HFFc6 (cell line): ENCODE results near the gene HTN1. TPM values are rescaled to one million over a fixed set of nuclear protein-coding genes. Genes with fewer than 3 reads are reported as not detected.
"Not testable (repeated sequence)": the region's sequence is repeated elsewhere in the genome, so short reads cannot be mapped to it uniquely, and the experiment has no call there.

ENCODE experiments used
- DNase-seq: peaks from one replicate; pipeline ENCODE4 v3.0.0-alpha.2; 2018
- H3K27ac Mint-ChIP-seq: 2 replicates; pipeline ENCODE4 v1.8.0; 2020; ENCODE audit warnings: mild to moderate bottlenecking, mixed read lengths
- H3K27me3 Mint-ChIP-seq: 2 replicates; pipeline ENCODE4 v1.8.0; 2021; ENCODE audit warnings: mild to moderate bottlenecking, moderate library complexity, mixed read lengths; ENCODE audit not compliant: insufficient read depth
- H3K36me3 Mint-ChIP-seq: 2 replicates; pipeline ENCODE4 v1.8.0; 2021; ENCODE audit warnings: low read depth, mixed read lengths
- H3K4me1 Mint-ChIP-seq: 2 replicates; pipeline ENCODE4 v1.8.0; 2020; ENCODE audit warnings: low read depth, mixed read lengths
- H3K4me3 Mint-ChIP-seq: 2 replicates; pipeline ENCODE4 v1.8.0; 2020; ENCODE audit warnings: mild to moderate bottlenecking, moderate library complexity, mixed read lengths
- H3K9me3 Mint-ChIP-seq: 2 replicates; pipeline ENCODE4 v1.8.0; 2020; ENCODE audit warnings: mild to moderate bottlenecking, mixed read lengths
- CTCF ChIP-seq: fragments of 200-600 bp; sonication (generic); IDR thresholded peaks from 2 replicates; pipeline ENCODE4 v1.5.0; 2021; ENCODE audit warnings: antibody characterized with exemption, mild to moderate bottlenecking
- total RNA-seq, 6 experiments: library from RNA; stranded (reverse); fragmentation: NEBNext Ultra II Directional; extraction: Animal tissue kit (Norgen Biotek cat#: 25700); gene quantifications; 2 replicates in 1 of 6; 3 replicates in 5 of 6; pipeline ENCODE4 v1.2.3, GENCODE V29; 2021

The HTN1 gene
- total RNA-seq, 6 experiments from 2014 or later: not detected

DNA sequence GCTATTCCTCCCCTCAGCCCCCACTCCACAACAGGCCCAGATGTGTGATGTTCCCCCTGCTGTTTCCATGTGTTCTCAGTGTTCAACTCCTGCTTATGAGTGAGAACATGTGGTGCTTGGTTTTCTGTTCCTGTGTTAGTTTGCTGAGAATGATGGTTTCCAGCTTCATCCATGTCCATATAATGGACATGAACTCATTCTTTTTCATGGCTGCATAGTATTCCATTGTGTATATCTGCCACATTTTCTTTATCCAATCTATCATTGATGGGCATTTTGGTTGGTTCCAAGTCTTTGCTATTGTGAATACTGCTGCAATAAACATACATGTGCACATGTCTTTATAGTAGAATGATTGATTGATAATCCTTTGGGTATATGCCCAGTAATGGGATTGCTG, 10.3 kb upstream of the HTN1 start:
- not testable (repeated sequence) for H3K4me1 Mint-ChIP-seq, H3K27me3 Mint-ChIP-seq, H3K27ac Mint-ChIP-seq, DNase-seq, H3K36me3 Mint-ChIP-seq, H3K4me3 Mint-ChIP-seq
- H3K9me3 Mint-ChIP-seq: peaks cover 46% of the 10 kb centered on the region

GRCh38 chr4:70041652-70042286, 8.5 kb upstream of the HTN1 start:
- Mint-ChIP-seq H3K9me3 (peaks cover 41% of the 10 kb centered on the region), H3K4me1 (no peaks in the 10 kb centered on the region), H3K27me3 (no peaks in the 10 kb centered on the region; the same call in 1 of the 2 replicates), H3K4me3 (no peak overlapping the region), H3K27ac (no peak overlapping the region), H3K36me3 (peaks cover 4% of the 10 kb centered on the region; the same call in 1 of the 2 replicates)
- TF ChIP-seq CTCF: no peak
- DNase-seq: no peak

GRCh38 chr4:70056534-70056933, 6.3 kb downstream of the HTN1 start:
- H3K9me3 Mint-ChIP-seq: peaks cover 40% of the 10 kb centered on the region
- not testable (repeated sequence) for DNase-seq, H3K27ac Mint-ChIP-seq, H3K4me3 Mint-ChIP-seq, H3K27me3 Mint-ChIP-seq, H3K4me1 Mint-ChIP-seq, H3K36me3 Mint-ChIP-seq

DNA sequence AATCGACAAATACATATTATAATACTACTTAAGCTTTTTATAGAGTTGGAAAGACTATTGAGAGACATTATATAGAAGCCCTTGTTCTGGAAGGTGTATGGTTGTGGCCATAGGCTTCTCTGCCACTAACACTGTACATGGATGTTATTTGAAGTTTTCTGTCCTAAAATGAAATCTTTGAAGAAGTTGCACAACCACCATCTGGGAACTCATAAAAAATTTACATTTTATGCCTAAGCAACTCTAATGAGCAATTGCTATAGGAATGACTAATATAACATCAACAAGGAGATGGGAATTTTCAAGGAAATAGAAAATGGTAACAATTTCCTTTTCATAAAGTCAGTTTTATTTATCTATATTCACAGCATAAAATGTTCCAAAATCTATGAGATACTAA, 7.4 kb downstream of the HTN1 start:
- H3K27ac Mint-ChIP-seq: no peak overlapping the region
- no peaks in the 10 kb centered on the region for H3K27me3 Mint-ChIP-seq
- TF ChIP-seq CTCF: no peak
- no peak for DNase-seq
- H3K4me3 Mint-ChIP-seq: no peak overlapping the region
- H3K9me3 Mint-ChIP-seq: peaks cover 48% of the 10 kb centered on the region
- H3K36me3 Mint-ChIP-seq: no peaks in the 10 kb centered on the region
- H3K4me1 Mint-ChIP-seq: no peaks in the 10 kb centered on the region

GRCh38 chr4:70059149-70059548, 8.9 kb downstream of the HTN1 start:
- Mint-ChIP-seq H3K27ac (no peak overlapping the region), H3K4me1 (no peaks in the 10 kb centered on the region), H3K9me3 (peaks cover 45% of the 10 kb centered on the region), H3K36me3 (no peaks in the 10 kb centered on the region), H3K27me3 (no peaks in the 10 kb centered on the region), H3K4me3 (no peak overlapping the region)
- no peak for DNase-seq
- no peak for TF ChIP-seq CTCF

GRCh38 chr4:70062000-70062399, 11.8 kb downstream of the HTN1 start:
- no peaks in the 10 kb centered on the region for H3K27me3 Mint-ChIP-seq
- H3K36me3 Mint-ChIP-seq: no peaks in the 10 kb centered on the region
- no peak overlapping the region for H3K4me3 Mint-ChIP-seq
- no peak for DNase-seq
- TF ChIP-seq CTCF: no peak
- no peaks in the 10 kb centered on the region for H3K4me1 Mint-ChIP-seq
- H3K9me3 Mint-ChIP-seq: peaks cover 47% of the 10 kb centered on the region
- H3K27ac Mint-ChIP-seq: no peak overlapping the region

DNA sequence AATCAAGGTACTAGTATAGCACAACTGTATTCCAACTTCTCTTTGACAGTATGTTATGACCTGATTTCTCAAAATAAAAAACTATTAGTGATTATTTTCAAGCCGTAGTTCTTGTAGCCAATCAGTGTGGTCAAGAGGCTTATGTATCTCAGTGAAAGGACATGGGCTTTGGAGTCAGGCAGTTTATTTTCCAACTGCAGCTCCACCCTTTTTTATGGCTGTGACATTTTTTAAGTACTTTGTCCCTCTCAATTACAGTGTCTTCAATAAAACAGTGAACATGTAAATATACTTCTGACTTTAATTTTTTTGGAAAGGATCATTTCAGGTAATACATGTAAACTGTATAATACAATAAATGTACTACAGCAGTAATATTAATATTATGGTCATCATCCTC, 30.0 kb downstream of the HTN1 start:
- no peak for TF ChIP-seq CTCF
- no peaks in the 10 kb centered on the region for H3K9me3 Mint-ChIP-seq
- no peak for DNase-seq
- H3K27me3 Mint-ChIP-seq: no peaks in the 10 kb centered on the region
- H3K36me3 Mint-ChIP-seq: no peaks in the 10 kb centered on the region
- H3K4me1 Mint-ChIP-seq: no peaks in the 10 kb centered on the region
- H3K27ac Mint-ChIP-seq: no peak overlapping the region
- no peak overlapping the region for H3K4me3 Mint-ChIP-seq
